Kidney (tissue), 14 donors: ENCODE results near the gene SPTY2D1. TPM values are rescaled to one million over a fixed set of nuclear protein-coding genes. Genes with fewer than 3 reads are reported as not detected.

Experiments used
- DNase-seq, 5 donors: peaks; one replicate each; pipeline ENCODE4 v3.0.0-alpha.2; 2013 to 2020
- FAIRE-seq: peaks from 2 replicates; lab custom pipeline; 2012; peaks lifted over from hg19 to GRCh38; lab: Jason Lieb, UNC
- H3K27ac ChIP-seq, 2 donors: one replicate each; pipeline ENCODE4 v1.7.0; 2013; ENCODE audit warnings: low read depth in 2 of 2, low read length in 2 of 2, inconsistent platforms in 1 of 2
- H3K27me3 ChIP-seq: one replicate; pipeline ENCODE4 v1.7.1; 2013; ENCODE audit warnings: low read length, inconsistent platforms; ENCODE audit not compliant: control insufficient read depth, insufficient read depth
- H3K36me3 ChIP-seq, 3 donors: one replicate each; pipeline versions ENCODE4 v1.7.0 to v1.7.1; 2013; ENCODE audit warnings: low read length in 3 of 3, control low read depth in 1 of 3, inconsistent platforms in 1 of 3; ENCODE audit not compliant: insufficient read depth in 3 of 3, control insufficient read depth in 2 of 3
- H3K4me1 ChIP-seq, 3 donors: one replicate each; pipeline versions ENCODE4 v1.7.0 to v1.7.1; 2013; ENCODE audit warnings: low read length in 3 of 3, inconsistent platforms in 1 of 3, low read depth in 1 of 3; ENCODE audit not compliant: control insufficient read depth in 2 of 3, insufficient read depth in 2 of 3
- H3K4me3 ChIP-seq, 3 donors: one replicate each; pipeline versions ENCODE4 v1.7.0 to v1.8.1; 2013; ENCODE audit warnings: low read length in 3 of 3, control low read depth in 1 of 3, inconsistent platforms in 1 of 3
- H3K9ac ChIP-seq, 3 donors: one replicate each; pipeline versions ENCODE4 v1.7.0 to v1.7.1; 2013; ENCODE audit warnings: low read length in 3 of 3, control low read depth in 1 of 3, inconsistent platforms in 1 of 3
- H3K9me3 ChIP-seq, 3 donors: one replicate each; pipeline versions ENCODE4 v1.7.0 to v1.7.1; 2013; ENCODE audit warnings: low read length in 3 of 3, control low read depth in 1 of 3, inconsistent platforms in 1 of 3; ENCODE audit not compliant: control insufficient read depth in 2 of 3, insufficient read depth in 1 of 3
- CTCF ChIP-seq: IDR thresholded peaks from 3 replicates; pipeline ENCODE4 v1.5.1; 2012; ENCODE audit warnings: mild to moderate bottlenecking, moderate library complexity, borderline replicate concordance; ENCODE audit not compliant: insufficient read depth; ENCODE audit errors: extremely low read depth
- intact Hi-C: fragments of 100-400 bp; cut with DNase I; formaldehyde crosslinking; loops from one replicate; pipeline ENCODE4 v1.11.1; 2022
- polyA plus RNA-seq: library from polyadenylated mRNA; stranded (reverse); fragments of 350-450 nt; fragmentation: Illumina TruSeq; extraction: RNeasy Lipid Tissue Mini Kit (QIAGEN cat#74804); gene quantifications from one replicate; pipeline ENCODE4 v1.2.3, GENCODE V29; 2014; ENCODE audit warnings: low read depth, low replicate concordance; ENCODE audit not compliant: insufficient read depth
- total RNA-seq: library from RNA; stranded (reverse); fragmentation: NEBNext Ultra II Directional; extraction: Animal tissue kit (Norgen Biotek cat#: 25700); gene quantifications from one replicate; pipeline ENCODE4 v1.2.1, GENCODE V29; 2021
- donor health status: control.
- donor health status: control.
- donor health status: control.
- donor health status: control.
- donor health status: control.
- donor health status: DM: yes; HTN: yes; CAD: no.
- donor health status: Normal renal cell carcinoma (clear cell type).

The SPTY2D1 gene
- total and polyA plus RNA-seq, 2 donors from 2014 or later, result 4.8 to 21.9 TPM

- H3K36me3 ChIP-seq, result peaks cover 2 to 24% (median 12%) of the 10 kb centered on the region in 3 donors
- H3K4me3 ChIP-seq, result no peak overlapping the region
- no peak for TF ChIP-seq CTCF
- no peaks in the 10 kb centered on the region for H3K4me1 ChIP-seq
- no peak for FAIRE-seq
- intact Hi-C loops, result no loop called here
- DNase-seq, result no peak
- H3K27ac ChIP-seq, result no peak overlapping the region
- H3K27me3 ChIP-seq, result no peaks in the 10 kb centered on the region
- no peak overlapping the region for H3K9ac ChIP-seq
- no peaks in the 10 kb centered on the region for H3K9me3 ChIP-seq
These were observed 16.3 kb downstream of the SPTY2D1 start for GRCh38 chr11:18617688-18618341.

GRCh38 chr11:18615628-18616392 lies 18.3 kb downstream of the SPTY2D1 start:
- Histone ChIP-seq H3K4me3 (no peak overlapping the region), H3K9me3 (no peaks in the 10 kb centered on the region), H3K27ac (no peak overlapping the region), H3K9ac (no peak overlapping the region), H3K4me1 (no peaks in the 10 kb centered on the region), H3K36me3 (peaks cover 2 to 30% (median 15%) of the 10 kb centered on the region in 3 donors), H3K27me3 (no peaks in the 10 kb centered on the region)
- no peak for TF ChIP-seq CTCF
- intact Hi-C loops, result no loop called here
- no peak for FAIRE-seq
- no peak for DNase-seq

- no peak overlapping the region for H3K9ac ChIP-seq
- no peaks in the 10 kb centered on the region for H3K27me3 ChIP-seq
- no peak overlapping the region for H3K27ac ChIP-seq
- no peaks in the 10 kb centered on the region for H3K9me3 ChIP-seq
- H3K4me3 ChIP-seq, result no peak overlapping the region
- no peak for FAIRE-seq
- peaks cover 2 to 35% (median 18%) of the 10 kb centered on the region in 3 donors for H3K36me3 ChIP-seq
- DNase-seq, result no peak
- intact Hi-C loops, result no loop called here
- TF ChIP-seq CTCF, result no peak
- no peaks in the 10 kb centered on the region for H3K4me1 ChIP-seq
These were observed 19.5 kb downstream of the SPTY2D1 start for GRCh38 chr11:18614667-18615066.
